CD4-positive, alpha-beta T cell treated with Interleukin-4 for 1 hour (primary cell): ENCODE measurements around the gene TDRD5.
"Not testable (repeated sequence)": the region's sequence is repeated elsewhere in the genome, so short reads cannot be mapped to it uniquely, and the experiment has no call there.

Experiments
- DNase-seq, 2 donors: peaks; one replicate each; pipeline ENCODE4 v3.0.0-alpha.2; 2020 to 2022

The TDRD5 gene

DNA sequence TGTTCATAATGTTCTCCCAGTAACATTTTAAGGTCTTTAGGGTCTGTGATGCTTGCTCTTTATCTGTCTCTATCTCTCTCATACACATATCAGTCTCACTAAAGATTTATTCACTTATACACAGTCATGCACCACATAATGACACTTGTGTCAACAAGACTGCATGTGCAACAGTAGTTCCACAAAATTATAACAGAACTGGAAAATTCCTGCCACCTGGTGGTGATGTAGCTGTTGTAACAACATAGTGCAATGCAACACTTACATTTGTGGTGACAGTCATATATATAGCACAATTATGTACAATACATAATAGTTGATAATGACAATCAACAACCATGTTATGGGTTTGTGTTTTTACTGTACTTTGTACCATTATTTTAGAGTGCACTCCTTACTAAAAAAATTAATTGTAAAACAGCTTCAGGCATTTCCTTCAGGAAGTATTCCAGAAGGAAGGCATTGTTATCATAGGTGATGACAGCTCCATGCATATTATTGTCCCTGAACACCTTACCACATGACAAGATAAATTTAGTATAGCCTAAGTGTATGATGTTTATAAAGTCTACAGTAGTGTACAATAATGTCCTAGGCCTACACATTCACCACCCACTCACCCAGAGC, 8.1 kb downstream of the TDRD5 start:
- DNase-seq: peak in 1 of 2 donors; percentile 4

DNA sequence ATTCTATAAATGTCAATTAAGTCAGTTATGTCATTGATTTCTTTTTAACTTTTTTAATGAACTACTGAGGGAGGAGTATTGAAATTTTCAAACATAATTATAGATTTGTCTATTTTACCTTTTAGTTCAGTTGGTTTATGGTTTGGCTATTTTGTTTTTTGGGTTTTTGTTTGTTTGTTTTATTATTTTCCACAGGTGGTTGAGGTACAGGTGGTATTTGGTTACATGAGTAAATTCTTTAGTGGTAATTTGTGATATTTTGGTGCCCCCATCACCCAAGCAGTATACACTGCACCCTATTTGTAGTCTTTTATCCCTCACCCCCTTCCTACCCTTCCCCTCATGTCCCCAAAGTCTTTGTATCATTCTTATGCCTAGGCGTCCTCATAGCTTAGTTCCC, 9.5 kb downstream of the TDRD5 start:
- no peak for DNase-seq

DNA sequence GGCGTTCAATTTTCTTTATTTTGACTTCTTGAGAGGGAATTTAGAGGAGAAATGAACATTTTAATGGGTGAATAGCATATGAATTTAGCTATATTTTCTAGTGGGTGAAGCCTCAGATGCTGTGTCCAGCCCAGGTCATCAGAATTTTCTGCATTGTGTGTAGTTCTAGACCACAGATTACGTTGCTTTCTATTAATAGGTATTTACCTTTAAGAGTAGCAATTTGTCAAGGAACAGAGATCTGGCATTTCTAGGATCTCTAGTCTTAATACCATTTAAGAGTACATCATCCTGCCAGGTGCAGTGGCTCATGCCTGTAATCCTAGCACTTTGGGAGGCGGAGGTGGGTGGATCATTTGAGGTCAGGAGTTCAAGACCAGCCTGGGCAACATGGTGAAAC, 20.7 kb downstream of the TDRD5 start:
- DNase-seq: no peak

DNA sequence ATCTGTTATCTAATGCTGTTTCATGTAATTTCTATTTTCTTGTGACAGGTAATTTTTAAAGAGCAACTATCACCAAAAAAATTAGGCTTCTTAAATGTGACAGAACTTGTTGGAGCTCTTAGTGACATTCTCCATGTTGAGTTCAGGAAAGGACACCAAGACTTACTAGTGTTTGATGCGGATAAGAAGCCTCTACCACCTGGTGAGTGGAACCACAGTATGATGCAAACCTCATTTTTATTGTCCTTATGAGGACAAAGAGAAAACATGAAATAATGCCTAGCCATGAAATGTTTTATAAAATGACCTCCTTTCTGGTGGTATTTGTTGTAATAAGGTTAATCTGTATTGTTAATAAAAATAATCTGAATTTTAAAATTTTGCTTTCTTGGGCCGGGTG, 39.1 kb downstream of the TDRD5 start:
- DNase-seq: no peak

DNA sequence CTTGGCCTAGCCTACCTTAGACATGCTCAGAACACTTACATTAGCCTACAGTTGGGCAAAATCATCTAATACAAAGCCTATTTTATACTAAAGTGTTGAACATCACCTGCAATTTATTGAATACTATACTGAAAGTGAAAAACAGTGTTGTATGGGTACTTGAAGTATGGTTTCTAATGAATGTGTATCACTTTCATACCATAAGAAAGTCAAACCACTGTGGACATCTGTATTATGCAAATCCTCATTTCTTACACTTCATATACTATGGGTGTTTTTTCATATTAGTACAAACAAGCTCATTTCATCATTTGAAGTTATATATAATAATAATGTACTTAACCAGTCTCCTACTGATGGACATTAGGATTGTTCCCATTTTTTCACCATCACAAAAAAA, 41.2 kb downstream of the TDRD5 start:
- no peak for DNase-seq

DNA sequence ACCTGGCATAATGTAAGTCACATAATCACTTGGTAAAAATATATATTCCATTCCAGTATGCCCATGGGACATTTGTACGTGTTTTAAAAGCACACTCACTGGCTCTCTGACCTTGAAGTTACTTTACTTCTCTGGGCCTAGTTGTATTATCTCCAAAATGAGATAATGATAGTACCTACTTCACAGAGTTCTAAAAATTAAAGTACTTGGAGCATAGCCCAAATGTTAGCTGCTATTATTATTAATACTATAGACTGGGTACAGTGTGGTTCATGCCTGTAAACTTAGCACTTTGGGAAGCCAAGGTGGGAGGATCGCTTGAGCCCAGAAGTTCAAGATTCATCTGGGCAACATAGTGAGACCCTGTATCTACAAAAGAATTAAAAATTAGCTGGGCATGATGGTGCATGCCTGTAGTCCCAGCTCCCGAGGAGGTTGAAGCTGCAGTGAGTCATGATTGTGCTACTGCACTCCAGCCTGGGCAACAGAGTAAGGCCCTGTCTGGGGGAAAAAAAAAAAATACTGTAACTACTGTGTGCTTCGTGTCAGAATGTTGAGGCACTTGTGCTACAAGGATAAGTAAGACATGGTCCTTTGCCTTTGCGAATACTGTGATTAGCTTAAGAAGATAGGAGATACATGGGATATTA, 45.7 kb downstream of the TDRD5 start:
- DNase-seq: no peak

DNA sequence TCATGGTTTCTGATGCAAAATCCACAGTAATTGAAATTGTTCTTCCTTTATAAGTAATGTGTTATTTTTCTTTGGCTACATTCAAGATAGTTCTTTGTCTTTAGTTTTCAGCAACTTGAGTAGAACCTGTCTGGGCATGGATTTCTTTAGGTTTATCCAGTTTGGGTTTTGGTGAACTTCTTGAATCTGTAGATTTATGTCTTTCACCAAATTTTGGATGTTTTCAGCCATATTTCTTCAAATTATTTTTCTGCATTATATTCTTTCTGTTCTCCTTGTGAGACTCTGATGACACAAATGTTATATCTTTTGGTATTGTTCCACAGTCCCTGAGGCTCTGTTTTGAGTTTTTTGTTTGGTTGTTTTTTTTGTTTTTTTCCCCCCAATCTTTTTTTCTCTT, 69.4 kb downstream of the TDRD5 start:
- no peak for DNase-seq

DNA sequence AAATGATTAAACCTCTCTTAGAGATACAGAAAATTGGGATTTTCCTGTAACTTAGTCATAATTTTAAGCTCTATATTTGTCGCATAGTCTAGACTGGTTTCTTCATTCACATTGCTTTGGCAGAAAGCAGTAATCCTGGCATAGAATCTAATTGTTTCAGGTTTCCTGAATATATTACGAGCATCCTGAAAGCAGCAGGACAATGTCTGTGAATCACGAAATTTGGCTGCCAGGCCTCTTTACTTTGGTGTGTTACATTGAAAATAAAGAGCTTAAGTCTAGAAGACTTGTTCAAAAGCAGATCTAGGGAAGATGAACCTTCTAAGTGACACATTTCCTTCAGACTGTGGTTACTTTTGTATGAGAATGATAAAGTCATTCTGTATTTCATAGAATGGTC, 72.2 kb downstream of the TDRD5 start:
- DNase-seq: no peak

DNA sequence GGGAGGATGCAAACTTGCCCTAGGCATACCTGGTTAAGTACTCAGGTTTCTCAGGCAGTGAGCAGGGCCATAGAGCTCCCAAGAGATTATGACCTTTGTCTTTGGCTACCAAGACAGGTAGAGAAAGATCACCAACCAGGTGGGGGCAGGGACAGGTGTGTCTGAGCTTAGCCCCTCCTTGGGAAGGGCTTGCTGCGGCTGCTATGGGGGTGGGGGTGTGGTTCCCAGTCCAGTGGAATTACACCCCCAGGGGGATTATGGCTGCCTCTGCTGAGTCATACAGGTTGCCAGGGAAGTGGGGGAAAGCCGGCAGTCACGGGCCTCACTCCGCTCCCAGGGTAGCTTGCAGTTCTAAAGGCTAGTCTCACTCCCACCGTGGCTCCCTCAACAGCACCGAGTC, 86.2 kb downstream of the TDRD5 start:
- DNase-seq: no peak

DNA sequence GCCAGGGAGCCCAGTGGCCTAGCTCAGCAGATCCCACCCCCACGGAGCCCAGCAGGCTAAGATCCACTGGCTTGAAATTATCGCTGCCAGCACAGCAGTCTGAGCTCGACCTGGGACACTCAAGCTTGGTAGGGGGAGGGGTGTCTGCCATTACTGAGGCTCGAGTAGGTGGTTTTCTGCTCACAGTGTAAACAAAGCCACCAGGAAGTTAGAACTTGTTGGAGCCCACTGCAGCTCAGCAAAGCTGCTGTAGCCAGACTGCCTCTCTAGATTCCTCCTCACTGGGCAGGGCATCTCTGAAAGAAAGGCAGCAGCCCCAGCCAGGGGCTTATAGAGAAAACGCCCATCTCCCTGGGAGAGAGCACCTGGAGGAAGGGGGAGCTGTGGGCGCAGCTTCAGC, 102.9 kb downstream of the TDRD5 start:
- not testable (repeated sequence) for DNase-seq

DNA sequence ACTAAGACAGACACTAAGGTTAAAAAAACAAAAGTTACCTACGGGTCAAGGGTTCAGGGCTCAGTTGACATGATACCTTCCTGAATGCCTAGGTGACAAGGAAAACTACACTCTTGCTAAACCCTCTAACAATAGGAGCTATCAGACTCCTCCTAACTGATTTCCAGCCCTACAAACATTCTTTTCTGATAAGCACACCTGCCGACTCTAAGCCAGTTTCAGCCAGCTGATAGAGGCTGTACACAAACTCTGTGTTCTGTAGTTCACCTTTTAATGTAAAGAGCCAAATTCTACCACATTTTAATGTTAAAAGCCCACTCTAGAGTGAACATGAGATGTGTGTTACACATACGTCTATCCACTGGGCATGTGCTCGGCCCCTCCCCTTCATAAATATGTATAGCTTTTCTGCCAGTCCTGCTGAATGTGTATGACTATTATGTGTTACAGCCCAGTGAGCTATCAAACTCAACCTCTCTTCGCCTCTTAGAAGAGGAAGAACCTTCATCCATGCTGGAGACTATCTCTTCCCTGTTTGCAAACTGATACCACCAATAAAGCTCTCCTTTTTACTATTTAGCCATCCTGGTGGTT, 111.4 kb downstream of the TDRD5 start:
- no peak for DNase-seq

DNA sequence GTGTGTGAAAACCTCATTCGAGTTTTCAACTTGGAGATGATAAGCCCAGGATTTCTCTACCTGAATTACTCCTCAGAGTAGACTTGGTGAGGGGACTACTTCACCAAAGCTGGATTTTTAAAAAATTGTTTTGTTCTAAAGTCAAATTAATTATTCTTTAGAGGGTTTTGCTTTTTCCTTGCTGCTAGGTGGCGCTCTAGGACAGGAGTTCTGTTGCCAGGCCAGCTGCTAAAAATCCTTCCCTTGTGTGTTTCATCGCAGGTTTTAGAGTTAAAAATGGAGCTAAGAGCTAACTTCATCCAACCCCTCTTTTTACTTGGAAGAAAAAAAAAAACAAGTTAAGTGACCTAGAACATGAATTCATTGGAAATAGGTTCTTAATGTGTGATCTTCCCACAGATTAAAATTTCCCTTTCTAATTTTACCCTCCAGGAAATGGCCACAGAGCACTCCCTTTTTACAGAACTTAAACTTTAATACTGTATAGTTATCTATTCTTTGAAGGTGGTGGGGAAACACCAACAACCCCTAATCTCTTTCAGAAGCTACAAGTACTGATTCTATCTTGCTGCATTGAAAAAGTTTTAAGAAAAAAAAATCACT, 114.8 kb downstream of the TDRD5 start:
- DNase-seq: peak; percentile 51 to 70

DNA sequence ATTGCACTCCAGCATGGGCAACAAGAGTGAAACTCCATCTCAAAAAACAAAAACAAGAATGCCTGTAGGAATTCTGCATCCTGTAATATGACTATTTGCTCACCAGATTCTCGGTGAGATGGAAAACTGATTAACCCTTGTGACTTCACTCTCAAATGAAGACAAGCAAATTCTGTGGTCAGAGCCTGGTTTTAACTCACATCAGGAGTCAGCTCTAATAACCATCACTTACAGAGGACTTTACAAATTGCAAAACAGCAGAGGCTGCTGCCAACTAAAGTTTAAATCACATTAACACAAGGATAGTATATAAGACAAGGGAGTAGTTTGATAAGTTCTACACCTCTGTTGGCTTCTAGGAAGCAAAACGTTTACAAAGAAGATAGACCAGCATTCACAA, 115.8 kb downstream of the TDRD5 start:
- DNase-seq: no peak

DNA sequence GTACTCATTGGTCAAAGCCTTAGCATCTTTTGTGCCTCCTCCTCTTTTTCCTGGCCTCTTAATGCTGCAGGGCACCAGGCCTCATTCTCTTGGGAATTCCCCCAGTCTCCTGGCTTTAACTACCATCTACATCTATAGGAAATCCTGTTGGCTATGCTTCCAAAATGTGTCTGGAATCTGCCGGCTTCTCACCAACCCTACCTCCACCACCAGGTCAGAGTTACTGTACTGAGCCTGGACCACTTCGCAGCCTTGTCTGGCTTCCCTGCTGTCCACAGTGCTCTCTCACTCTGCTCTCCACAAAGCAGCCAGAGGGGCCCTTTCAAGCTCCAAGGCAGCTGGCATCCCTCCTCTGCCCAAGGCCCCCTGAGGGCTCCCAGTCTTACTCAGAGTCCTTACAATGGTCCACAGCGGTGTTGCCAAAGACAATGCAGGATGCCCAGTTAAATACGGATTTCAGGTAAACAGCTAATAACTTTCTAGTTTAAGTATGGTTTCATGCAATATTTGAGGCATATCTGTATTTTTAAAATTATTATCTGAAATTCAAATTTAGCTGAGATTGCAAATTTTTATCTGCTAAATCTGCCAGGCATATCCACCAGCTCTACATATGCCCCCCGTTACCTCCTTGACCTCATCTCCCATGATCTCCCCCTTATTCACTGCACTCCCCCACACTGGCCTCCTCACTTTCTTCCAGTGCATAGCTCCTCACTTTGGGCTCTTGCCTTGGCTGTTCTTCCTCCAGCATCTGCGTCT, 117.0 kb downstream of the TDRD5 start:
- no peak for DNase-seq

DNA sequence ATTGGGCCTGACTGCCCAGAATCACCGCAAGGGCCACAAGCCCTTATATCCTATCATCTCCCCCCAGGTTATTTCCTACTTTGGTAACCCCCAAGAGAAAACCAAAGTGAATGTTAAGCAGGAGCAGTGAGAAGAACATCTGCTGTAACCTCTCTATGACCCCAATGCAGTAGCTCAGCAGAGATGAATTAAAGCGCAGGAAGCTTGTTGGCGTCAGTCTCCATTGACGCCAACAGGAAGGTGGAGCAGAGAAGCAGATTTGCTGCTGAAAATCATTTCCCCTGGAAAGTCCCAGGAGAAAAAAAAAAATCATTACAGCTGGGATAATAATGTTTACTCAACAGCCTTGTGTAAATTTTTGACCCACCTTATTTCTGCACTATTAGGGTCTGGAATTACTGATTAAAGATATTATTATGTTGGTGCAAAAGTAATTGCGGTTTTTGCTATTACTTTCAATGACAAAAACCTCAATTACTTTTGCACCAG, 118.3 kb downstream of the TDRD5 start:
- peak; percentile 59 to 74 for DNase-seq

DNA sequence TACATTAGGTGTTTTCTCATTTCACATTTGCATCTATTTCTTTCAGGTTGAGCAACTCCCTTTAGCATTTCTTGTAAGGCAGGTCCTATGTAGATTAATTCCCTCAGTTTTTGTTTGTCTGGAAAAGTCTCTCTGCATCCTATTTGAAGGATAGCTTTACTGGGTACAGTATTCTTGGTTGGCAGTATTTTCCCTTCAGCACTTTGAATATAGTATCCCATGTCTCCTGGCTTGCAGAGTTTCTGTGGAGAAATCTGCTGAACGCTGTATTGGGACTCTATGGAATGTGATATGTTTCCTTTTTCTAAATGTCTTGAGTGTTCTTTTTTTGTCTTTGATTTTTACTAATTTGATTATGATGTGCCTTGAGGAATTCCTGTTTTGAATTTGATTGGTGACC, 122.5 kb downstream of the TDRD5 start:
- no peak for DNase-seq

DNA sequence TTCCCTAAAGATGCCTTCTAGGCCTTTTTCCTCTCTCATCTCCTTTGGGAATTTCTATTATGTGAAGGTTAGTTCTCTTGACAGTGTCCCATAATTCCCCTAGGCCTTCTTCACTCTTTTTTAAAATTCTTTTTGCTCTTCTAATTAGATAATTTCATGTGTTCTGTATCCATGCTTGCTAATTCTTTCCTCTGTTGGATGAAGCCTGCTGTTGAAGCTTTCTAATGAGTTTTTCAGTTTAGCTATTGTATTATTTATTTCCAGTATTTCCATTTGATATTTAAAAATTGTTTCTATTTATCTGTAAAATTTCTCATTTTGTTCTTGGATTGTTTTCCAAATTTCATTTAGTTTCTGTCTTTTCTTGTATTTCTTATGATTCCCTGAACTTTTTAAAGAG, 123.0 kb downstream of the TDRD5 start:
- no peak for DNase-seq

DNA sequence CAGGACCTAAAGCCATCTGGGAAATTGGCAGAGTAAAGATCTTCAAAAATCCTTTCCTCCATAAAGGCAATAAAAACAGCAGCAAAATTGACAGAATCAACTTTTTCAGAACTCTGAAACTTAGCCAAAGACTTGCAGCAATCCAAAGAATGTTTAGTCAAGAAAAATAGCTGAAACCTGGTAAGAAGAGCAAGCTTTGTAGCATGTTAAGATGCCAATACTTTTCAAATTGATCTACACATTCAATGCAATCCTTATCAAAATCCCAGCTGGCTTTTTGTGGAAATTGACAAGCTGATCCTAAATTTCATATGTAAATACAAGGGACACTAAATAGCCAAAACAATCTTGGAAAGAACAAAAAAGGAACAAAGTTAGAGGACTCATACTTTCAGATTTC, 127.6 kb downstream of the TDRD5 start:
- DNase-seq: no peak

DNA sequence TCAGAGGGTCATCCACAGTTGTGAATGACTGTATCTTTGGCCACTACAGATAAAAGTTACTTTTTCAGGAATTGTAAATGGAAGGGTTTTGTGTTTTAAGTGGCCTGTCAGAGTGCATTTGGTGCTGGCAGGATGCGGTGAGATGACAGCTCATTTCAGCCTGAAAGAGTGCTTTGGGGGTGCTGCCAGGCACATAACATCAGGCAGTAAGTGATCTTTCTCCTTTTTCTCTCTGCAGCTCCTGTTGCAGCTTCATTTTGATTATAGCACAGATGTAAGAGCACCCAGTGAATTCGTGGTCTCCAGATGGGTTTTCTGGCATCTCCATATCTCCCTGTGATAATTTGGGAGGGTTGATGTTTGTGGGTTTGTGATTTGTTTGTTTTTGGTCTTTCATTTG, 136.6 kb downstream of the TDRD5 start:
- no peak for DNase-seq

DNA sequence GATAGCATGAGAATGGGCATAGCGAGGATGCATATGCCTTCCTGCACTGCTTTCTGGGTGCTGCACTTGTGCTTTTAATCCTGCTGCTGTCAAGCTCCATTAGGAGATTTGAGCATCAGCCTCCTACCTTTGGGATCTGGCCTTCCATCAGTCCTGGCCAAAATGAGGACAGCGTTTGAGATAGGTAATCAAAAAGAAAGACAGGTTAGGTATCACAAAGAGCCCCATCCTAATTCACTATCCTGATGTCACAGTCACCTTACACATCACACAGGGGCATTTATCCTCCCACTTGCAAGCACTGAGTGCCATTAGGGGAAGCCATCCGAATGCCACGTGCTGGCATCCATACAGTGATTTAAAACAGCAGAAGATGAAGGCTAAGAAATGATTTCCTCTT, 138.2 kb downstream of the TDRD5 start:
- no peak for DNase-seq

DNA sequence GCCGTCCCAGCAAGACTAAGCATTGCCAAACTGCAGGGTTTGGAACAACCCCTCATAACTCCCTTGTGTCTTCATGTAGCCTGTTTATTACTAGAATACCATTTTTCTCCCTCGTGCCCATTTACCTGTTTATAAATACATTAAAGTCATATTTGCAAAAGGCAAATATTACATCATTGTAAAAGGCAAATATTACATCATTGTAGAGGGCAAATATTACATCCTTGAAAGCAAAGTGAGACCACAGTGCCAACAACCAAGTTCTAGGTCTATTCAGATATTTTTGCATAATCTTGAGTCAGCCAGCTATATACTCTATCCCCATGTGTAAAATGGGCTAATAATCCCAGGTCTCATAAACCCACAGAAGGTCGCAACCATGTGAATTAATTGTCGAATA, 140.0 kb downstream of the TDRD5 start:
- no peak for DNase-seq
